Trophoblast cell (in vitro differentiated cells and primary cell): ENCODE results near the gene GPRC5B.

Source experiments
- DNase-seq, 2 donors: peaks; one replicate each; pipeline ENCODE4 v3.0.0-alpha.2; 2016
- H2AFZ ChIP-seq: 2 replicates; pipeline ENCODE4 v1.6.1; 2013; ENCODE audit warnings: low read length, moderate library complexity, mild to moderate bottlenecking; ENCODE audit not compliant: insufficient read depth, poor library complexity
- H2AK5ac ChIP-seq: 2 replicates; pipeline ENCODE4 v1.6.1; 2013; ENCODE audit warnings: mild to moderate bottlenecking, low read length
- H2BK120ac ChIP-seq: 2 replicates; pipeline ENCODE4 v1.6.1; 2013; ENCODE audit warnings: low read length, mild to moderate bottlenecking, moderate library complexity; ENCODE audit not compliant: insufficient read depth, poor library complexity
- H2BK12ac ChIP-seq: 2 replicates; pipeline ENCODE4 v1.6.1; 2013; ENCODE audit warnings: mild to moderate bottlenecking, low read length, moderate library complexity
- H2BK5ac ChIP-seq: 2 replicates; pipeline ENCODE4 v1.6.1; 2013; ENCODE audit warnings: low read length, low read depth, moderate library complexity, mild to moderate bottlenecking; ENCODE audit not compliant: poor library complexity
- H3K14ac ChIP-seq: 2 replicates; pipeline ENCODE4 v1.6.1; 2013; ENCODE audit warnings: mild to moderate bottlenecking, low read length
- H3K18ac ChIP-seq: 2 replicates; pipeline ENCODE4 v1.6.1; 2013; ENCODE audit warnings: mild to moderate bottlenecking, low read length
- H3K23ac ChIP-seq: 2 replicates; pipeline ENCODE4 v1.6.1; 2013; ENCODE audit warnings: low read length
- H3K27ac ChIP-seq: 2 replicates; pipeline ENCODE4 v1.5.1; 2013; ENCODE audit warnings: low read depth, mild to moderate bottlenecking, inconsistent platforms, low read length, moderate library complexity
- H3K27me3 ChIP-seq: 2 replicates; pipeline ENCODE4 v1.6.1; 2013; ENCODE audit warnings: inconsistent platforms, mild to moderate bottlenecking, low read length, moderate library complexity; ENCODE audit not compliant: insufficient read depth
- H3K36me3 ChIP-seq, 2 experiments: 1 replicate in 1 of 2; 2 replicates in 1 of 2; pipeline ENCODE4 v1.6.1; 2013; ENCODE audit warnings: low read length in 2 of 2, mild to moderate bottlenecking in 2 of 2, moderate library complexity in 1 of 2; ENCODE audit not compliant: insufficient read depth in 2 of 2, control insufficient read depth in 1 of 2
- H3K4ac ChIP-seq: 2 replicates; pipeline ENCODE4 v1.6.1; 2013; ENCODE audit warnings: low read depth, mild to moderate bottlenecking, low read length, moderate library complexity
- H3K4me1 ChIP-seq, 2 experiments: 1 replicate in 1 of 2; 2 replicates in 1 of 2; pipeline ENCODE4 v1.6.1; 2013; ENCODE audit warnings: low read length in 2 of 2, mild to moderate bottlenecking in 2 of 2, moderate library complexity in 1 of 2; ENCODE audit not compliant: insufficient read depth in 2 of 2, control insufficient read depth in 1 of 2
- H3K4me2 ChIP-seq: 2 replicates; pipeline ENCODE4 v1.6.1; 2013; ENCODE audit warnings: inconsistent platforms, mild to moderate bottlenecking, low read length, moderate library complexity
- H3K4me3 ChIP-seq: 2 replicates; pipeline ENCODE4 v1.5.1; 2013; ENCODE audit warnings: mild to moderate bottlenecking, low read depth, low read length, inconsistent platforms
- H3K79me1 ChIP-seq: one replicate; pipeline ENCODE4 v1.6.1; 2013; ENCODE audit warnings: low read length
- H3K79me2 ChIP-seq: 2 replicates; pipeline ENCODE4 v1.6.1; 2013; ENCODE audit warnings: low read length, mild to moderate bottlenecking; ENCODE audit not compliant: control insufficient read depth, insufficient read depth, poor library complexity
- H3K9ac ChIP-seq: 2 replicates; pipeline ENCODE4 v1.6.1; 2013; ENCODE audit warnings: mild to moderate bottlenecking, low read length
- H3K9me3 ChIP-seq: 2 replicates; pipeline ENCODE4 v1.6.1; 2013; ENCODE audit warnings: low read depth, mild to moderate bottlenecking, control low read depth, inconsistent platforms, low read length; ENCODE audit not compliant: insufficient read depth
- H4K12ac ChIP-seq: 2 replicates; pipeline ENCODE4 v1.6.1; 2013; ENCODE audit warnings: low read depth, mild to moderate bottlenecking, low read length, moderate library complexity
- H4K8ac ChIP-seq: 2 replicates; pipeline ENCODE4 v1.6.1; 2013; ENCODE audit warnings: low read depth, mild to moderate bottlenecking, low read length, moderate library complexity
- H4K91ac ChIP-seq: one replicate; pipeline ENCODE4 v1.6.1; 2013; ENCODE audit warnings: low read depth, mild to moderate bottlenecking, low read length, moderate library complexity
- WGBS: extraction: QIAGEN DNeasy Blood & Tissue Kit; methylation state at CpG from one replicate; pipeline ENCODE4 v1.1.7; 2013; ENCODE audit warnings: missing lambda C conversion rate; ENCODE audit not compliant: insufficient read length, insufficient coverage; ENCODE audit errors: extremely low coverage; 5-methylcytosine and 5-hydroxymethylcytosine counted together

The GPRC5B gene

DNA sequence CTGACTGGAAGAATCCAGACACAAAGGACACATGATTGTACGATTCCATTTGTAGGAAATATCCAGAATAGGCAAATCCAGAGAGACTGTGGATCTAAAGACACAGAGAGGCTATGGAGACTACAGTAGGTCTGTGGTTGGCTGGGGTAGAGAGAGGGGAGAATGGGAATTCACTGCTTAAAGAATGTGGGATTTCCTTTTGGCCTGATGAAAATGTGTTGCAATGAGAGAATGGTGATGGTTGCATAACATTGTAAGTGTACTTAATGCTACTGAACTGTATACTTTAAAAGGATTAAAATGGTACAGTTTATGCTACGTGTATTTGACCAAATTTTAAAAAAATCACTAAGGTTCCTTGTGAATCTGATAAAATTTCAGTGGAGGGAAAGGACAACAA lies 62.1 kb downstream of the GPRC5B start:
- Histone ChIP-seq H4K91ac (no peak overlapping the region), H3K79me2 (no peaks in the 10 kb centered on the region), H2AK5ac (no peak overlapping the region), H3K23ac (no peak overlapping the region), H3K27ac (no peak overlapping the region), H4K12ac (no peak overlapping the region), H2AFZ (no peak overlapping the region), H3K4ac (no peak overlapping the region), H3K9me3 (no peaks in the 10 kb centered on the region), H2BK5ac (no peak overlapping the region), H3K36me3 (no peaks in the 10 kb centered on the region), H3K4me3 (no peak overlapping the region), H3K4me1 (no peaks in the 10 kb centered on the region), H3K79me1 (no peaks in the 10 kb centered on the region), H3K4me2 (no peak overlapping the region), H3K27me3 (no peaks in the 10 kb centered on the region), H2BK120ac (no peak overlapping the region), H4K8ac (no peak overlapping the region), H3K9ac (no peak overlapping the region), H3K14ac (no peak overlapping the region), H2BK12ac (no peak overlapping the region), H3K18ac (no peak overlapping the region)
- no CpG with 5 or more reads among the region's 2 CpGs for WGBS
- peak in 1 of 2 donors; percentile 25 for DNase-seq

DNA sequence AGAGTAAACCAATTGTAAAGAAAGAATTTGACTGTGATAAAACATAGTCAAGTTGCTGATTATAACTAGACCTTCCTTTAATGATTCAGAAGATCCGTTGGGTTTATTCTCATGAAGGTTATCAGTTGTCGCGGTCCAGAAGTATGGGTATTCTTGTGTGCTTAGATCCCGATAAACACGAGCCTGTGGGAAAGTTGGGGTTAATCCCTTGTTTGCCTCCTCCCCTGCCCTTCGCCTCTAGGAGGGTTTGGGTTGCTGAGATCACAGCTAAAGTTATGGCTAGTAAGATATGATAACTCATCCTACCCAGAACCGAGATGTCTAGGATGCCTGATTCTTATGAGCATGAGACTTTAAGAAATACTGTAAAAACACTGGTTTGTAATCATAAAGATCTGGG lies 66.8 kb downstream of the GPRC5B start:
- no peaks in the 10 kb centered on the region for H3K9me3 ChIP-seq
- no peaks in the 10 kb centered on the region for H3K79me1 ChIP-seq
- H2BK12ac ChIP-seq = no peak overlapping the region
- no peak overlapping the region for H4K91ac ChIP-seq
- no peak overlapping the region for H3K4ac ChIP-seq
- no peak overlapping the region for H3K18ac ChIP-seq
- no peak overlapping the region for H3K14ac ChIP-seq
- H2AFZ ChIP-seq = no peak overlapping the region
- H2BK5ac ChIP-seq = no peak overlapping the region
- H3K36me3 ChIP-seq = no peaks in the 10 kb centered on the region
- H3K4me1 ChIP-seq = no peaks in the 10 kb centered on the region
- no peak for DNase-seq
- no peak overlapping the region for H3K27ac ChIP-seq
- no peak overlapping the region for H4K8ac ChIP-seq
- H2BK120ac ChIP-seq = no peak overlapping the region
- WGBS = no CpG with 5 or more reads among the region's 7 CpGs
- no peak overlapping the region for H4K12ac ChIP-seq
- H3K27me3 ChIP-seq = no peaks in the 10 kb centered on the region
- no peak overlapping the region for H3K4me2 ChIP-seq
- H3K79me2 ChIP-seq = no peaks in the 10 kb centered on the region
- no peak overlapping the region for H3K23ac ChIP-seq
- no peak overlapping the region for H3K9ac ChIP-seq
- H2AK5ac ChIP-seq = no peak overlapping the region
- H3K4me3 ChIP-seq = no peak overlapping the region

DNA sequence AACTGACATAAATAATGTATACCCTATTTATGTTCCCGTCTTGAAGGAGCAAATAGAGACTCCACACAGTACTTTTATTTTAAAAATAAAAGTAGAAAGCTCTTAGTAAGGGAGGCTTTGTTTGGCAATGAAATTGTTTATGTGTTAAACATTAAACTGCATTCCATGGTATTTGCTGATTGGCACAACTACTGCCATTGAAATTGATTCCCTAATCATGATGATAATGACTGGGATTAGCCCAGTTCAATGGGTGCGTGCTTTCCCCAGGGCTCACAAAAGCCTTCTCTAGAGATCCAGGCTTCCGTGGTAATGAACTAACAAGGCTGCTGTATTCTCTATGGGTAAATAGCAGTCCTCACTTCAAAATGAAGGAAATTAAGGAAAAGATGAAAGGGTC lies 67.5 kb downstream of the GPRC5B start:
- no peaks in the 10 kb centered on the region for H3K9me3 ChIP-seq
- no peaks in the 10 kb centered on the region for H3K27me3 ChIP-seq
- no peak overlapping the region for H3K4me3 ChIP-seq
- no peak overlapping the region for H3K4ac ChIP-seq
- no peak overlapping the region for H3K27ac ChIP-seq
- H2BK12ac ChIP-seq = no peak overlapping the region
- H3K4me2 ChIP-seq = no peak overlapping the region
- H2AFZ ChIP-seq = no peak overlapping the region
- no peaks in the 10 kb centered on the region for H3K79me2 ChIP-seq
- H3K14ac ChIP-seq = no peak overlapping the region
- H4K91ac ChIP-seq = no peak overlapping the region
- no peak overlapping the region for H3K18ac ChIP-seq
- H4K8ac ChIP-seq = no peak overlapping the region
- H3K36me3 ChIP-seq = no peaks in the 10 kb centered on the region
- WGBS = no CpG with 5 or more reads among the region's 3 CpGs
- H3K4me1 ChIP-seq = no peaks in the 10 kb centered on the region
- DNase-seq = no peak
- H3K23ac ChIP-seq = no peak overlapping the region
- no peak overlapping the region for H2BK5ac ChIP-seq
- no peak overlapping the region for H4K12ac ChIP-seq
- H3K9ac ChIP-seq = no peak overlapping the region
- H3K79me1 ChIP-seq = no peaks in the 10 kb centered on the region
- H2AK5ac ChIP-seq = no peak overlapping the region
- H2BK120ac ChIP-seq = no peak overlapping the region

DNA sequence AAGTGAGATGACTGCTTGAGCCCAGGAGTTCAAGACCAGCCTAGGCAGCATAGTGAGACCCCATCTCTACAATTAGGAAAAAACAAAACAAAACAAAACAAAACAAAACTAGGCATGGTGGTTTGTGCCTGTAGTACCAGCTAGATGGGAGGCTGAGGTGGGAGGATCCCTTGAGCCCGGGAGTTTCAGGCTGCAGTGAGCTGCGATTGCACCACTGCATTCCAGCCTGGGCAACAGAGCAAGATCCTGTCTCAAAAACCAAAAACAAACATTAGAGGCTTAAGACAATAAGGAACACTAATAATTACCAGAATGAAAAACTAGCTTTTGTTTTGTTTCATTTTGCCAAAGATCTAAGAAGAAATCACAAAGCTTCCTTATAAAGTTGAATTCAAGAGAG lies 69.2 kb downstream of the GPRC5B start:
- Histone ChIP-seq H3K23ac (no peak overlapping the region), H3K27me3 (no peaks in the 10 kb centered on the region), H3K4me3 (no peak overlapping the region), H3K27ac (no peak overlapping the region), H2AK5ac (no peak overlapping the region), H3K79me2 (no peaks in the 10 kb centered on the region), H2BK120ac (no peak overlapping the region), H2AFZ (no peak overlapping the region), H3K36me3 (no peaks in the 10 kb centered on the region), H4K12ac (no peak overlapping the region), H3K14ac (no peak overlapping the region), H4K8ac (no peak overlapping the region), H3K79me1 (no peaks in the 10 kb centered on the region), H2BK5ac (no peak overlapping the region), H3K4me2 (no peak overlapping the region), H2BK12ac (no peak overlapping the region), H3K4ac (no peak overlapping the region), H4K91ac (no peak overlapping the region), H3K9me3 (no peaks in the 10 kb centered on the region), H3K9ac (no peak overlapping the region), H3K4me1 (no peaks in the 10 kb centered on the region), H3K18ac (no peak overlapping the region)
- peak in 1 of 2 donors; percentile 11 for DNase-seq
- WGBS = no CpG with 5 or more reads among the region's 2 CpGs

DNA sequence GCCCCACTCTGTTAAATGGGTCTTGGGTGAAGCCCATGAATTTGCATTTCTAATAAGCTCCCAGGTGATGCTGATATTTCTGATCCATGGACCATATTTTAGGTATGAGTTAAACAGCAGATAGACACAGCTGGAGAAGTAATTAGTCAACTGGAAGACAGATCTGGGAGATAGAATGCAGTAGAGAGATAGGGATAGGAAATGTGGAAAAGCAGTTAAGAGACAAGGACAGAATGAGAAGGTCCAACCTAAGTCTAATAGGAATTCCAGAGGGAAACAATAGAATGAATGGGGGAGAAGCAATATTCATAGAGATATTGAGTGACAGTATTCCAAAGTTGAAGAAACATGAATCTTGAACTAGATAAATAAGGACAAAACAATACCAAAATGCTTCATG lies 71.7 kb downstream of the GPRC5B start:
- H2BK5ac ChIP-seq = no peak overlapping the region
- H2BK120ac ChIP-seq = no peak overlapping the region
- H3K27ac ChIP-seq = no peak overlapping the region
- no peak overlapping the region for H2AFZ ChIP-seq
- no peak overlapping the region for H3K4me2 ChIP-seq
- H3K4me3 ChIP-seq = no peak overlapping the region
- H2AK5ac ChIP-seq = no peak overlapping the region
- H3K79me1 ChIP-seq = no peaks in the 10 kb centered on the region
- H2BK12ac ChIP-seq = no peak overlapping the region
- H3K9ac ChIP-seq = no peak overlapping the region
- H3K36me3 ChIP-seq = no peaks in the 10 kb centered on the region
- no peak overlapping the region for H3K23ac ChIP-seq
- H3K4ac ChIP-seq = no peak overlapping the region
- no peaks in the 10 kb centered on the region for H3K79me2 ChIP-seq
- no peak overlapping the region for H4K91ac ChIP-seq
- H3K27me3 ChIP-seq = no peaks in the 10 kb centered on the region
- H3K14ac ChIP-seq = no peak overlapping the region
- no peak overlapping the region for H4K12ac ChIP-seq
- H4K8ac ChIP-seq = no peak overlapping the region
- H3K9me3 ChIP-seq = no peaks in the 10 kb centered on the region
- no peak overlapping the region for H3K18ac ChIP-seq
- H3K4me1 ChIP-seq = no peaks in the 10 kb centered on the region
- no peak for DNase-seq
